Left cardiac atrium (tissue), 4 donors: ENCODE data around the gene ADRA1B. TPM values are rescaled to one million over a fixed set of nuclear protein-coding genes. Genes with fewer than 3 reads are reported as not detected.
"Not testable (repeated sequence)": the region's sequence is repeated elsewhere in the genome, so short reads cannot be mapped to it uniquely, and the experiment has no call there.

Source experiments
- ATAC-seq, 2 donors: fragments of 200-7000 bp; cut with Tn5 transposase; one replicate each; pipeline ENCODE4 v1.9.1; 2020; ENCODE audit warnings: mild to moderate bottlenecking in 2 of 2, moderate library complexity in 2 of 2
- DNase-seq: peaks from one replicate; pipeline ENCODE4 v3.0.0-alpha.2; 2020
- intact Hi-C, 2 donors: fragments of 100-400 bp; cut with DNase I; formaldehyde crosslinking; loops; one replicate each; pipeline versions ENCODE4 v1.14.1 to v1.15.1; 2022 to 2023
- total RNA-seq, 2 donors: library from RNA; stranded (reverse); fragmentation: NEBNext Ultra II Directional; extraction: Animal tissue kit (Norgen Biotek cat#: 25700); gene quantifications; one replicate each; pipeline ENCODE4 v1.2.1, GENCODE V29; 2021
- donor health status: DM: no; HTN: yes; CAD: no.
- donor health status: DM: no; HTN: yes; CAD: no; lungs with severe emphysema.
- donor health status: DM: yes; HTN: yes; CAD: no.
- donor health status: Dilated cardiomyopathy.

ADRA1B gene
- total RNA-seq, 2 donors from 2014 or later, result 1.8 to 2.9 TPM

DNA sequence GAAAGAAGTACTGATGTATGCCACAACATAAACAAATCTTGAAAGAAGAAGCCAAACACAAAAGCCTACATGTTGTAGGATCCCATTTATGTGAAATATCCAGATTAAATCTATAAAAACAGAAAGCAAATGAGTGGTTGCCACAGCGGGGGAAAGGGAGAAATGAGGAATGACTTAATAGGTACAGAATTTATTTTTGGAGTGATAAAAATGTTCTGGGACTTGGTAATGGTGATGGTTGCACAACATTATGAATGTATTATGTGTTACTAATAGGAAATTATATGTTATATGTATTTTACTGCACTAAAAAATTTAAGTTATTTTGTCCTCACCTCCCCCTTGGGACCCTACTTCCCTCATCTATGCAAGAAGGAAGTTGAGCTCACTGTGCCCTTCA lies 76.3 kb downstream of the ADRA1B start:
- intact Hi-C loops, result loop anchor here in 1 of 2 donors (10.0 kb wide), 1 partner anchor 698 kb away; no protein-coding TSS in a partner anchor
- ATAC-seq (no peak), DNase-seq (no peak)

DNA sequence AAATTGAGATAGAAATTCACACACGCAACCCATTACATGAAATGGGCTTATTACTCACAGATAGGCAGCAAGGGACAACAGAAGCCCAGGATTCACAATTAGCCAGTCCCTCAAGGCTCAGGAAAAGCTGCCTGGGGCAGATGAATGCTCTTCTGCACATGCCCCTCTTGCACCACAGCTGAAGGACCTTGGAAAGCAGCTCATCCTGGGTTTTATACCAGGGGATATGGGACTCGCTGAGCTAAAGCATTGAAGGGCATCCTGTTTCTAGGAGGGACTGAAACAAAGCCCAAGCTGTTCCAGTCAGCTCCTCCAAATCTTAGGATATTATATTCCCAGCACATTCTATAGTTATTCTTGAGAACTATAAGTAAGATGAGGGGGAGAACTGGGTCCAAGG lies 76.9 kb downstream of the ADRA1B start:
- DNase-seq (no peak), ATAC-seq (no peak)
- intact Hi-C loops, result loop anchor here in 1 of 2 donors (10.0 kb wide), 1 partner anchor 698 kb away; no protein-coding TSS in a partner anchor

DNA sequence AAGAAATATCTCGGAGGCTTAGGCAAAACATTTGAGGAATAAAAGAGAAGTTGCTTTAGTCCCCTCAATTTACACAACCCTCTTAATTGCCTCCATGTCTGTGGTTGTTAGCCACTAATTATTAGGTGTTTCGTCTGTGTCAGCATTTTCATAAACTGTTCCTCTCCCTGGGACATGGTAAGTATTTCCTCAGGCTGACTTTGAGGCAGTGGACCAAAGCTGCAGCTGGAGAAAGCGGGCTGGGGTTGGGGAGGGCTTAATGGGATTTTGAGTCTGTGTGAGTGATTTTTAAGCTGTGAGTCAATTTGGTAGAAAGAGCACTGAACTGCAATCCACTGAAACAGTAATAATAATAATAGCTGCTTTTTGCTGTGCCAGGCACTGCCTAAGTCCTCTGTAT lies 79.6 kb downstream of the ADRA1B start:
- no peak for DNase-seq
- ATAC-seq, result no peak
- intact Hi-C loops, result loop anchor here in 1 of 2 donors (10.0 kb wide), 1 partner anchor 701 kb away; no protein-coding TSS in a partner anchor

DNA sequence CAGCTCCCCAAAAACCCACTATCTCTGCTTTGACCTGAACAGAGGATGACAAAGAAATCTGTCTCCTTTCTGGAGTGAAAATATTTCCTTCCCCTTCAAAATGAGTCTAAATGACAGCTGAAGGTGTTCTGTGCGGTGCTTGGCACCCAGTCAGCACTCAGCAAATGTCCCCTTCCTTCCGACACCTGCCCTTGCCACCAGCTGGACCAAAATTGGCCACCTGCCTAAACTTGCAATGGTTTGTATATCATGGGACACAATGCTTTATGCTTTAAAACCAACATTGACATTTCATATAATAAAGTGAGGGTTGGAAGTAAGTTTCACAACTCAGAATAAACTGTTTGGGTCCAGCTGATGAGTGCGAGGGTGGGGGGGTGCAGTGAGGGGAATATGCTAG lies 85.2 kb downstream of the ADRA1B start:
- no peak for ATAC-seq
- DNase-seq, result no peak
- intact Hi-C loops, result no loop called here

DNA sequence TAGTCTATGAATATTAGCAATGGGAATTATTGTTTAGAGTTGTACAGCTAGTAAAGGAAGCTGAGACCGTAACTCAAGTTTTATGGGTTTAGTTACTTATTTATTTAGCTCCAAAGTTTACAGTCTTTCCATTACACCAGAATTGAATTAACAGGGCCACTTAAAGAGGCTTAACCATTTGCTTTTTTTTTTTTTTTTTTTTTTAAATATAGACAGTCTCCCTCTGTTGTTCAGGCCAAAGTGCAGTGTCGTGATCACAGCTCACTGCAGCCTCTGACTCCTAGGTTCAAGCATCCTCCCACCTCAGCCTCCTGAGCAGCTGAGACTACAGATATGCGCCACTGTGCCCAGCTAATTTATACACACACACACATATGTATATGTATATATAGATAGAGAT lies 91.2 kb downstream of the ADRA1B start:
- intact Hi-C loops, result no loop called here
- no peak for ATAC-seq
- no peak for DNase-seq

DNA sequence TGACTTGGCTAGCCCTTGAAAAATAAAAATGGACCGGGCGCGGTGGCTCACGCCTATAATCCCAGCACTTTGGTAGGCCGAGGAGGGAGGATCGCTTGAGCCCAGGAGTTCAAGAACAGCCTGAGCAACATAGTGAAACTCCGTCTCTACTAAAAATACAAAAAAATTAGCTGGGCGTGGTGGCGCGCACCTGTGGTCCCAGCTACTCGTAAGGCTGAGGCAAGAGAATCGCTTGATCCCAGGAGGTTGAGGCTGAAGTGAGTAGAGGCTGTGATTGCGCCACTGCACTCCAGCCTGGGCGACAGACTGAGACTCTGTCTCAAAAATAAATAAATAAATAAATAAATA lies 92.2 kb downstream of the ADRA1B start:
- intact Hi-C loops, ATAC-seq, DNase-seq: not testable (repeated sequence)

DNA sequence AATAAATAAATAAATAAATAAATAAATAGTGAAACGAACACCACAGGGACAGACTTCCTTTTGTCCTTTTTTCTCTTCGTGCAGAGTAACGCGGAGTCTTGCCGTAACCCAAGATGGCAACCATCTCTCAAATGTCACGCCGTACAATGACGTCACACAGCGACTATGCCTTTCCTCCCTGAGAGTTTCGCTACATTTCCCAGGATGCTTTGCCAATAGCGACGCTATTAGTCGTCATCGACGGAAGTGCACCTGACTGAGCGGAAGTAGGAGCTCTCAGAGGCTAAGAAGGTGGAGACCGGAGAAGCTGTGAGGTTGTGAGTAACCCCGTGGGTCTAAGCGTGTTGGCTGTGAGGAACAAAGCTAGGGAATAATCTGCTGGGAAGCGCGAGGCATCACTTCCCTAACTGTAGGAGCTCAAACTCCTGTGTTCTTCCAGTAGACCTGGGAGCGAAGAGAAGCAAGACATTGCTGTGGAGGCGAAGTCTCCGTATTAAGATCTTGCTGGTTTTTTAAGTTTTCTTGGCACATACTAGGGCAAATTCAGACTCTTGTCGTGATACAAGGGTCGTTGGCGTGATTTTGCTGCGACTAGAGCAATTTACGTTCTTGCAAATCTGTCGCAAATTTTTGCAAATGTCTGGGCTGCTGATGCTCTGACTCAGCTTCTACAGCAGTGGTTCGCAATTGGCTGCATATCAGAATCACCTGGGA lies 92.8 kb downstream of the ADRA1B start, which contains the start of gene TTC1:
Gene TTC1 (plus strand): TSS at position 263 of the 714 bp plus-strand sequence. CDS start 1,390 bp downstream, outside the sequence.
- ATAC-seq (peak; percentile 99 to 100), DNase-seq (peak; percentile 97)
- intact Hi-C loops, result no loop called here

DNA sequence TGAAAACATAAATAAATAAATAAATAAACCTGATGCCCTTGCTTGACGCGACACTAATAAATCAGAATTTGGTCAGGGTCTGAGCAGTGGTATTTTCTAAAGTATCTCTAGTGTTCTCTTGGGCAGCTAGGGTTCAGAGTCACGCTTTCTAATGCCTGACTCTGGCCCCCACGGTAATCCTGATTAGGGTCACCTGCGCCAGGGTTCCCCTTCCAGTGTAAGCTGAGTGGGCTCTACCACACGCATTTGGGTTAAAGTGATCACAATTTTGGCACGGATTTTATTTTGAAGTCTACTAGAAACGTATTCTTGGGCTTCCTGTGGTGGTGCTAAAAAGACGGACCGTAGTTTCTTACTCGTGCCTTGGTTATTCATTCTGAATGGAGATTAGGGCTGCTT lies 93.3 kb downstream of the ADRA1B start:
- peak in 1 of 2 donors; percentile 19 for ATAC-seq
- no peak for DNase-seq
- intact Hi-C loops, result no loop called here

DNA sequence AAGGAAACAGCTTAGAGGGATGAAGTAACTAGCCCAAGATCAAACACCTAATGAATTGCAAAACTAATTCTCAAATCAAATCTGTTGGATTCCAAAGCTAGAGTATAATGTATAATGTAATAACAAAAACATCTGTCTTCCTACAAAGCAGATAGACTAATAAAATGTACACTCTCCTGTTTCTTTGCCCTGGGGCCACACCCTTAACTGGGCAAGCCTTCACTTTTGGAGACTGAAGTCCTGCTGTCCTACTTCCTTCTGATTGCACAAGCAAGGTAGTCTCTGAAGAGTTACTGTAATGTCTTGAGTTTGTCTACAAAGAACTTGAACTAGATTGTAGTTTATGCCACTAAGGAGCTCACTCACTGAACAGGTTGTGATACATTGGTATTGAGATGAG lies 95.2 kb downstream of the ADRA1B start:
- ATAC-seq, result no peak
- intact Hi-C loops, result no loop called here
- no peak for DNase-seq

DNA sequence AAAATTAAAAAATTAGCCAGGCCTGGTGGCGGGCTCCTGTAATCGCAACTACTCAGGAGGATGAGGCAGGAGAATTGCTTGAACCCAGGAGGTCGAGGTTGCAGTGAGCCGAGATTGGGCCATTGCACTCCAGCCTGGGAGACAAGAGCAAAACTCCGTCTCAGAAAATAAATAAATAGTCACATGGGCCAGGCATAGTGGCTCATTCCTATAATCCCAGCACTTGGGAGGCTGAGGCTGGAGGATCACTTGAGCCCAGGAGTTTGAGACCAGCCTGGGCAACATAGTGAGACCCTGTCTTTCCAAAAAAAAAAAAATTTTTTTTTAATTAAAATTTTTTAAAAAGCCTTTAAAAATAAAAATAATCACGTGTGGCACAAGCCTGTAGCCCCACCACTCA lies 97.9 kb downstream of the ADRA1B start:
- intact Hi-C loops, DNase-seq: not testable (repeated sequence)

DNA sequence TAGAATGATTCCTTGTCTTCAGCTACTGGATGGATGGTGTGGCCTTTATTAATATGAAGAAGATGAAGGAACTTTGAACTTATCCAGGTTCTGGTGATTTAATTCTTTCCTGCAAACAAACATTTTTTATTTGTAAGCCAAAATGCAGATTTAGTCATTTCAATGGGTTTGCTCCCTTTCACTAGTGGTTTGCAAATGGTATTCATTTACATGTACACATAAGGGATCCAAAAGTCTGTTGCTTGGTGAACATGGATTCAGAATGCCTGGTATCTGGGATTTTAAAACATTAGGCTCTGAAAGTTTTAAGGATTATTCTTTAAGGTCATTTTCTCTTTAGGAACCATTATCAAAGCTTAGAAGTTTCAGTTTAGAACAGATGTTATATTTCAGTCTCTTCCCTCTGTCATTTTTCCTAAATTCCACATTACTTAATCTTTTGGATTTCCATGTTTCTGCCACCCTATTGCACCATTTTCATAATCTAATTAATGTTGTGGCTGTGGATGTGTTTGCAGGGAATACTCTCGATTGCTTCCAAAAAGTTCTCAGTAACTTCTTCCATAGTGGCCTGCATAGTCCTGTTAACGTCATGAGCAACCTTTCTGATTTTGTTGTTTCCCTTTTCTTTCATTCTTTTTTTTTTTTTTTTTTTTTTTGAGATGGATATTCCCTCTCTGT lies 102.8 kb downstream of the ADRA1B start:
- intact Hi-C loops, result no loop called here
- ATAC-seq (no peak), DNase-seq (no peak)

More for the DNA sequence above, 97.9 kb downstream of the ADRA1B start:
- ATAC-seq, result not testable (repeated sequence)

DNA sequence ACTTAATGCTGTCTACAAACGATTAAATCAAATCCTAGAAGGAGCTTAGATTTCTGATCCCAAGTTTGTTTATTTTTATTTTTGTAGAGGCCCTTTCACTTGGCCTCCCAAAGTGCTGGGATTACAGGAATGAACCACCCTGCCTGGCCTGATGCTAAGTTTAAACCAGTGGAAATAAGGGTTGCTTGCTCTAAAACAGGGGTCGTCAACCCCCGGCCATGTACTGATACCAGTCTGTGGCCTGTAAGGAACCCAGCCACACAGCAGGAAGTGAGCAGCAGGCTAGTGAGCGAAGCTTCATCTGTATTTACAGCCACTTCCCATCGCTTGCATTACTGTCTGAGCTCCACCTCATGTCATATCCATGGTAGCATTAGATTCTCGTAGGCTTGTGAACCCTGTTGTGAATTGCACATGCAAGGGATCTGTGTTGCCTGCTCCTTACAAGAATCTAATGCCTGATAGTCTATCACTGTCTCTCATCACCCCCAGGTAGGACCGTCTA lies 104.0 kb downstream of the ADRA1B start:
- intact Hi-C loops, result loop anchor here (2.0 to 10.0 kb wide), 3 partner anchors 174 to 324 kb away; no protein-coding TSS in a partner anchor
- ATAC-seq, result no peak
- no peak for DNase-seq

DNA sequence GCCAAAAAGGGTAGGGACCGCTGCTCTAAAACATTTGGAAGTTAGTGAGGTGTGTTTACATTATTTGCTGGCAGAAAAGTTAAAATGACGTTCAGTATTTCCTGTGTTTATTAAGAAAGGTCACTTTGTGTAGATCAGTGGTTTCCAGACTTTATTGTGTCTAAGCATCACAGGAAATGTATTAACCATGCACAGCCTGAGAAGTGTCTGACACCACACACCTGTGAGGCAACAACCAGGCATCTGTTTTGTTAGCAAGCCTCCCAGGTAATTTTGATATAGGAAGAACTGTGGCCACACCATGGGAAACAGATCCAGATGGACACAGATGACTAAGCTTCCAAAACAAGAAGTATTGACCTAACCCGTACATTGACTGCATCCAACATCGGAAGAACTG lies 104.7 kb downstream of the ADRA1B start:
- intact Hi-C loops, result loop anchor here (2.0 to 10.0 kb wide), 3 partner anchors 174 to 324 kb away; no protein-coding TSS in a partner anchor
- DNase-seq (no peak), ATAC-seq (no peak)

DNA sequence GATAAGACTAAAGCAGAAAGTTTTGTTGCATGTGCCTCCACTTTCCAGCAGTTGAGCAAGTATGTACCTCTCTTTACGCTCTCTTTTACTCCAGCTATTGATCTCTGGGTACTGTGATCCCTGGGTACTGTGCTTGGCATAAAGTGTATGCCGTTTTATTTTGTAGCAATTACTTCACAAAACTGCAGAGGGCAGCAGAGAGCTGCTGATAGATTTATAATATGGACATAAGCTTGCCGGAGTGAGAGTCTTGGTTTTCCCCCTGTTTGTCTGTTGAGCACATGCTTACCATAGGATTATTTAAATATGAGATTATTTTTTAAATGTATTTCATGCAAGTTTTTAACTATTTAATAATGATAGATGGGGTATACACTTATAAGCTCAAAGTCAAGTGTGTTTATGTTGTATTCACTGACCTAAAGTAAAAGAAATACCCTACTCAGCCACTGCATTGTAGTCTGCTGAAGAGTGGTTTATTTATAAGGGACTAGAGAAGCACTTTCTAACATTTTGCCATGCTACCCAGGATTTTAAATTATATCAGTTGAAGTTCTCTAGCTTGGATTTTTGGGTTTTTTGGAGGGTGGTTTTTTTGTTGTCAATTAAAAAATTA lies 105.7 kb downstream of the ADRA1B start:
- ATAC-seq (peak; percentile 83 to 93), DNase-seq (no peak)
- intact Hi-C loops, result loop anchor here (2.0 to 10.0 kb wide), 4 partner anchors 173 to 369 kb away; no protein-coding TSS in a partner anchor

Other genes starting within 250 kb of the ADRA1B start
- 10 to 100 TPM; 54.7 to 74.5 TPM for gene TTC1, start 92.7 kb downstream of the ADRA1B start, total RNA-seq
- gene PWWP2A, start 203.0 kb downstream of the ADRA1B start, total RNA-seq, result 10 to 100 TPM in 1 of 2 donors, 1 to 10 TPM in 1; 9.9 to 12.4 TPM